Panc1 (cell line): ENCODE data around the gene ZNF586. TPM values are rescaled to one million over a fixed set of nuclear protein-coding genes. Genes with fewer than 3 reads are reported as not detected.
"Not testable (repeated sequence)": the region's sequence is repeated elsewhere in the genome, so short reads cannot be mapped to it uniquely, and the experiment has no call there.

Source experiments
- ATAC-seq: fragments of 200-7000 bp; cut with Tn5 transposase; 2 replicates; pipeline ENCODE4 v1.9.1; 2020; ENCODE audit warnings: mild to moderate bottlenecking, moderate library complexity
- BruUV-seq: library from RNA; stranded (reverse); fragments of 400-500 nt; replicated peaks from 2 replicates; lab custom pipeline; 2021; lab: Mats Ljungman, UMichigan
- CTCF ChIA-PET: fragments of 300-600 bp; sonication (Branson Sonifier 250); formaldehyde crosslinking; loops from one replicate; lab custom pipeline; 2022; ENCODE audit warnings: antibody characterized with exemption; lab: Charles Lee
- POLR2A ChIA-PET: fragments of 300-600 bp; sonication (Branson Sonifier 250); formaldehyde crosslinking; loops from one replicate; lab custom pipeline; 2022; ENCODE audit warnings: antibody characterized with exemption; lab: Charles Lee
- DNase-seq: peaks from one replicate; pipeline ENCODE4 v3.0.0-alpha.2; 2010; ENCODE audit warnings: low read depth, low spot score
- H3K27ac ChIP-seq: 2 replicates; pipeline ENCODE4 v1.5.1; 2011; ENCODE audit warnings: mild to moderate bottlenecking, low read length, inconsistent platforms
- H3K27me3 ChIP-seq: fragments of 200-500 bp; sonication (Bioruptor generic); 2 replicates; pipeline ENCODE4 v1.6.0; 2014; ENCODE audit warnings: low read length, inconsistent platforms; ENCODE audit not compliant: control insufficient read depth, insufficient read depth
- H3K36me3 ChIP-seq: fragments of 200-500 bp; sonication (Bioruptor generic); 2 replicates; pipeline ENCODE4 v1.5.1; 2014; ENCODE audit warnings: inconsistent platforms, mild to moderate bottlenecking, low read length, moderate library complexity; ENCODE audit not compliant: control insufficient read depth, insufficient read depth
- H3K4me1 ChIP-seq: 2 replicates; pipeline ENCODE4 v1.5.1; 2011; ENCODE audit warnings: inconsistent platforms, mild to moderate bottlenecking, low read length, moderate library complexity; ENCODE audit not compliant: control insufficient read depth, insufficient read depth
- H3K4me3 ChIP-seq, 2 experiments: 2 replicates each; pipeline ENCODE4 v1.5.1; 2011 to 2012; ENCODE audit warnings: low read depth in 2 of 2, low read length in 2 of 2, mild to moderate bottlenecking in 2 of 2, inconsistent platforms in 1 of 2, moderate library complexity in 1 of 2
- H3K9me3 ChIP-seq: fragments of 200-500 bp; sonication (Bioruptor generic); 2 replicates; pipeline ENCODE4 v1.5.1; 2014; ENCODE audit warnings: low read depth, mild to moderate bottlenecking, inconsistent platforms, low read length, moderate library complexity; ENCODE audit not compliant: control insufficient read depth, insufficient read depth
- CTCF ChIP-seq: fragments of 450-650 bp; IDR thresholded peaks from 2 replicates; pipeline ENCODE4 v1.5.1; 2017; ENCODE audit warnings: mild to moderate bottlenecking
- SIN3A ChIP-seq: IDR thresholded peaks from 2 replicates; pipeline ENCODE4 v1.6.1; 2012; ENCODE audit warnings: low read depth, mild to moderate bottlenecking, low read length, moderate library complexity, borderline replicate concordance; ENCODE audit not compliant: insufficient read depth
- in situ Hi-C: cut with HindIII; loops from 2 replicates; pipeline ENCODE4 v1.10.0; 2016; ENCODE audit warnings: low sequenced_read_pairs, low pct_unique_long_range_greater_than_20kb
- intact Hi-C: fragments of 100-400 bp; cut with micrococcal nuclease; formaldehyde crosslinking; loops from one replicate; pipeline ENCODE4 v1.10.0; 2022; ENCODE audit not compliant: unreplicated experiment
- total RNA-seq: library from RNA; stranded (reverse); gene quantifications from one replicate; pipeline ENCODE4 v1.2.1, GENCODE V29; 2021; ENCODE audit not compliant: unreplicated experiment
- TF ChIP-seq, protein P1 (sequence below), 2 experiments: IDR thresholded peaks; 2 replicates each; pipeline ENCODE4 v1.6.1; 2011 to 2012; ENCODE audit warnings: low read depth in 2 of 2, control low read depth in 1 of 2, low read length in 1 of 2, mild to moderate bottlenecking in 1 of 2, moderate library complexity in 1 of 2; ENCODE audit not compliant: insufficient read depth in 1 of 2

Gene ZNF586
- total RNA-seq, 1 experiment from 2014 or later = 10.7 TPM

DNA sequence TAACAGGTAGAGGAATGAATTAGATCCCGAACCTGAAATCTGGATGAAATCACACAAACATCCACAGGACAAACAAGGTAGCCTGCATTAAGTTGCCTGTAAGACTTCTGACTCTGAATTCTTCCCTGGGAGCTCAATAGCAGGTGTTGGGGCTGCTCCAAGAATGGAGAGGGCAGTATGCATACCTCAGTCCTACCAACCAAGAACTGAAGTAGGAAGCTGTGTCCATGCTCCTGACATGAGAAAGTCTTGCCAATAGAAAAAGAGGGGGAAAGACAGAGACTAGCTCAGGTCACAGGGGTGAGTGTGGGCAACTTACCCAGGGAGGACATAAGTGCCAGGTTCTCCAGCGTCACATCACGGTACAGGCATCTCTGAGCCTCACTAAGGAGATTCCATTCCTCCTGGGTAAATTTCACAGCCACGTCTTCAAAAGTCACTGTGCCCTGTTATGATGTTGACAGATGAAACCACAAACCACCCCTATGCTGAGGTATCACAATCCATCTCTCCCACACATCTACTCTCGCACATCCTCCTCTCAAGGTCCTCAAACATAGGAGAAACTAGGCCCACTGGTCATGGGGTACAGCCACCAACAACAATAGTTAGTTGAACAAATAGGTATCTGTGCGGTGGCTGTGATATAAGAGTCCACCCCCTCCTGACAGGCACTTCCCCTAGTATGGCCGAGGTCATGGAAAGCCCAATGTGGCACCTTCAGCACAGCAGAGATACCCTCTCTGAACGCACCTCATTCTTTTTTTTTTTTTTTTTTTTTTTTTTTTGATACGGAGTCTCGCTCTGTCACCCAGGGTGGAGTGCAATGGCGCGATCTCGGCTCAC is 43.7 kb downstream of the ZNF586 start:
- H3K36me3 ChIP-seq, H3K27me3 ChIP-seq, DNase-seq, H3K9me3 ChIP-seq, BruUV-seq, intact Hi-C loops, H3K4me1 ChIP-seq, H3K27ac ChIP-seq, in situ Hi-C loops, CTCF ChIA-PET, ATAC-seq: not testable (repeated sequence)
- H3K4me3 ChIP-seq = peak overlapping the region; percentile 82 to 89; a peak in 2 of 4 replicates
- POLR2A ChIA-PET = interaction anchor here (0.6 kb wide), 1 partner anchor 34 kb away, joined by 3 read pairs; no protein-coding TSS in a partner anchor

DNA sequence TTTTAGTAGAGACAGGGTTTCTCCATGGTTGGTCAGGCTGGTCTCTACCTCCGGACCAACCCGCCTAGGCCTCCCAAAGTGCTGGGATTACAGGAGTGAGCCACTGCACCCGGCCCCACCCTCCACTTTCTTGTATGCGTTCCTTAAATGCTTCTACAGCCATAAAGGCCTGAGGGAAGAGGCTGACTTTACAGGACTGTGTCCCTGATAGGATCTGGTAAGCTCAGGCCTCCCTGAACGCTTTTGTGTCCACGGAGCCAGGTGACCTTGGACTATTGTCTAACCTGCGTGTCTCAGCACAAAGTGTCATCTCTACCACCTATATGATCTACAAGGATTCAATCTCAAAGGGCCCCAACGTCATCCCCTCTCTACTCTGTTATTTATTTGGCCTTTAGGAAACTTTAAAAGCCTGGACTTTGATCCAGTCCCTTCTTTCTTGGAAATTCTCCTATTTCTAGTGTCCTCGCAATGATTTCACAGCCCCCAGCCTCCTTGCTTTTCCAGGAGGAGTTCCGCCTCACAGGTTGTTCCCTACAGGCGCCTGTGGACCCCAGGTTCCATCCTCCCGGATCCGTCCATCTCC is 44.5 kb downstream of the ZNF586 start:
- peaks cover 6% of the 10 kb centered on the region for H3K4me1 ChIP-seq
- H3K27ac ChIP-seq = peak overlapping the region; percentile 86
- no peaks in the 10 kb centered on the region for H3K27me3 ChIP-seq
- ATAC-seq = no peak
- TF ChIP-seq, protein P1, sequence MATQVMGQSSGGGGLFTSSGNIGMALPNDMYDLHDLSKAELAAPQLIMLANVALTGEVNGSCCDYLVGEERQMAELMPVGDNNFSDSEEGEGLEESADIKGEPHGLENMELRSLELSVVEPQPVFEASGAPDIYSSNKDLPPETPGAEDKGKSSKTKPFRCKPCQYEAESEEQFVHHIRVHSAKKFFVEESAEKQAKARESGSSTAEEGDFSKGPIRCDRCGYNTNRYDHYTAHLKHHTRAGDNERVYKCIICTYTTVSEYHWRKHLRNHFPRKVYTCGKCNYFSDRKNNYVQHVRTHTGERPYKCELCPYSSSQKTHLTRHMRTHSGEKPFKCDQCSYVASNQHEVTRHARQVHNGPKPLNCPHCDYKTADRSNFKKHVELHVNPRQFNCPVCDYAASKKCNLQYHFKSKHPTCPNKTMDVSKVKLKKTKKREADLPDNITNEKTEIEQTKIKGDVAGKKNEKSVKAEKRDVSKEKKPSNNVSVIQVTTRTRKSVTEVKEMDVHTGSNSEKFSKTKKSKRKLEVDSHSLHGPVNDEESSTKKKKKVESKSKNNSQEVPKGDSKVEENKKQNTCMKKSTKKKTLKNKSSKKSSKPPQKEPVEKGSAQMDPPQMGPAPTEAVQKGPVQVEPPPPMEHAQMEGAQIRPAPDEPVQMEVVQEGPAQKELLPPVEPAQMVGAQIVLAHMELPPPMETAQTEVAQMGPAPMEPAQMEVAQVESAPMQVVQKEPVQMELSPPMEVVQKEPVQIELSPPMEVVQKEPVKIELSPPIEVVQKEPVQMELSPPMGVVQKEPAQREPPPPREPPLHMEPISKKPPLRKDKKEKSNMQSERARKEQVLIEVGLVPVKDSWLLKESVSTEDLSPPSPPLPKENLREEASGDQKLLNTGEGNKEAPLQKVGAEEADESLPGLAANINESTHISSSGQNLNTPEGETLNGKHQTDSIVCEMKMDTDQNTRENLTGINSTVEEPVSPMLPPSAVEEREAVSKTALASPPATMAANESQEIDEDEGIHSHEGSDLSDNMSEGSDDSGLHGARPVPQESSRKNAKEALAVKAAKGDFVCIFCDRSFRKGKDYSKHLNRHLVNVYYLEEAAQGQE (IDR thresholded peaks at IDR 0.05; ENCODE audit: insufficient read depth in 1 of 2, low read depth in 2 of 2, low read length in 1 of 2) = no peak
- TF ChIP-seq CTCF (no peak), SIN3A (no peak)
- no peak for DNase-seq
- TSS peak; percentile 85 for BruUV-seq
- POLR2A ChIA-PET = no interaction called here
- no peaks in the 10 kb centered on the region for H3K36me3 ChIP-seq
- H3K9me3 ChIP-seq = no peaks in the 10 kb centered on the region
- peak overlapping the region; percentile 82 to 89 for H3K4me3 ChIP-seq
- in situ Hi-C loops (no loop called here), intact Hi-C loops (no loop called here)
- CTCF ChIA-PET = interaction anchor here (0.5 kb wide), 1 partner anchor 10 kb away, joined by 5 read pairs; no protein-coding TSS in a partner anchor
